ENCODE data around the gene FEN1. TPM values are rescaled to one million over a fixed set of nuclear protein-coding genes. Genes with fewer than 3 reads are reported as not detected.

Gene FEN1
- total RNA-seq, 2 experiments from 2014 or later = 74.7 to 75.9 TPM

GRCh38 chr11:61795459-61795858 lies 2.7 kb downstream of the FEN1 start:
- Mint-ChIP-seq H3K9me3 (no peaks in the 10 kb centered on the region), H3K27ac (no peak overlapping the region), H3K27me3 (ENCODE audit: low read depth) (no peaks in the 10 kb centered on the region), H3K36me3 (ENCODE audit: low read depth) (peaks cover 51% of the 10 kb centered on the region), H3K4me3 (peak overlapping the region; percentile 41), H3K4me1 (ENCODE audit: low read depth) (peaks cover 38% of the 10 kb centered on the region)
- intact Hi-C loops (cut with micrococcal nuclease) = loop anchor here (5.0 kb wide), 1 partner anchor 312 kb away; no protein-coding TSS in a partner anchor
- CTCF ChIA-PET = interaction anchor here (0.8 to 4.2 kb wide), 3 partner anchors 11 to 48 kb away, joined by 3 to 38 read pairs (median 21); no protein-coding TSS in a partner anchor
- DNase-seq = no peak

GRCh38 chr11:61795876-61796526 lies 3.3 kb downstream of the FEN1 start:
- no peak for DNase-seq
- Mint-ChIP-seq H3K36me3 (ENCODE audit: low read depth) (peaks cover 51% of the 10 kb centered on the region), H3K4me1 (ENCODE audit: low read depth) (peaks cover 37% of the 10 kb centered on the region), H3K27ac (no peak overlapping the region), H3K4me3 (no peak overlapping the region), H3K9me3 (no peaks in the 10 kb centered on the region), H3K27me3 (ENCODE audit: low read depth) (no peaks in the 10 kb centered on the region)
- intact Hi-C loops (cut with micrococcal nuclease) = loop anchor here (2.0 to 5.0 kb wide), 2 partner anchors 151 to 311 kb away; no protein-coding TSS in a partner anchor
- CTCF ChIA-PET = interaction anchor here (1.0 to 4.2 kb wide), 8 partner anchors 11 to 286 kb away, joined by 3 to 38 read pairs (median 14); no protein-coding TSS in a partner anchor

GRCh38 chr11:61797263-61797944 lies 4.7 kb downstream of the FEN1 start:
- intact Hi-C loops (cut with micrococcal nuclease) = loop anchor here (1.0 to 5.0 kb wide), 5 partner anchors 19 to 310 kb away; partner anchors contain the start of gene FADS3
- CTCF ChIA-PET = interaction anchor here (0.8 to 4.2 kb wide), 18 partner anchors 9 to 284 kb away, joined by 3 to 38 read pairs (median 4); no protein-coding TSS in a partner anchor
- H3K4me1 Mint-ChIP-seq (ENCODE audit: low read depth) = peaks cover 32% of the 10 kb centered on the region
- H3K9me3 Mint-ChIP-seq = no peaks in the 10 kb centered on the region
- H3K27me3 Mint-ChIP-seq (ENCODE audit: low read depth) = no peaks in the 10 kb centered on the region
- H3K27ac Mint-ChIP-seq = no peak overlapping the region
- peak; percentile 86 for DNase-seq
- no peak overlapping the region for H3K4me3 Mint-ChIP-seq
- H3K36me3 Mint-ChIP-seq (ENCODE audit: low read depth) = peaks cover 58% of the 10 kb centered on the region

DNA sequence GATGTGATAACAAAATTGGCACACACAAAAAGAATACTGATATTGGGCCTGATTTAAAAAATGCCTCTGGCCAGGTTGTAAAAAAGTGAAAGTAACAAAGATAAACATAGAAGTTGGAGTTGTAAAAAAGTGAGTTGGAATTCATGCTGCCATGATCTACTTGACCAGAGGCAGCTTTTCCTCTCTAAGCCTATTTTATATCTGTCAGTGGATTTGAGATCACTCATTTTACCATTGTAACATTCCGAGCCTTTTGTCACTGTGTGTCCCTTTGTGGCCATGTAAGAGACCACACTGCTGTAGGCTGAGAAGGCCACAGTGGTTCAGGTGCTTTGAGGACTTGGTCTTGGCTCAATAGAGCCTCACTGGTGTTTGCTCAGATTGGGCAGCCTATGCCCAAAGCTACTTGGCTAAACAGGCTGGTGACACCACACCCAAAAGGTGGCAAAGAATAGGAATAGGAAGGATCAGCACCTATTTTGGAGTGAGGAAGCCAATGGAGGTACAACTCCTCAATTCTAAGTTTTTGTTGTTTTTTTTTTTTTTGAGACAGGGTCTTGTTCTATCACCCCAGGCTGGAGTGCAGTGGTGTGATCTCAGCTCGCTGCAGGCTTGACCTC lies 7.1 kb downstream of the FEN1 start:
- no peaks in the 10 kb centered on the region for H3K9me3 Mint-ChIP-seq
- no peaks in the 10 kb centered on the region for H3K27me3 Mint-ChIP-seq (ENCODE audit: low read depth)
- no peak overlapping the region for H3K27ac Mint-ChIP-seq
- intact Hi-C loops (cut with micrococcal nuclease) = loop anchor here (5.0 kb wide), 1 partner anchor 308 kb away; no protein-coding TSS in a partner anchor
- DNase-seq = no peak
- peaks cover 26% of the 10 kb centered on the region for H3K4me1 Mint-ChIP-seq (ENCODE audit: low read depth)
- peaks cover 57% of the 10 kb centered on the region for H3K36me3 Mint-ChIP-seq (ENCODE audit: low read depth)
- CTCF ChIA-PET = no interaction called here
- no peak overlapping the region for H3K4me3 Mint-ChIP-seq

- Mint-ChIP-seq H3K4me1 (ENCODE audit: low read depth) (peaks cover 19% of the 10 kb centered on the region), H3K27me3 (ENCODE audit: low read depth) (no peaks in the 10 kb centered on the region), H3K4me3 (no peak overlapping the region), H3K9me3 (no peaks in the 10 kb centered on the region), H3K36me3 (ENCODE audit: low read depth) (peaks cover 50% of the 10 kb centered on the region), H3K27ac (no peak overlapping the region)
- intact Hi-C loops (cut with micrococcal nuclease) = no loop called here
- CTCF ChIA-PET = interaction anchor here (0.9 kb wide), 1 partner anchor 17 kb away, joined by 3 read pairs; no protein-coding TSS in a partner anchor
- DNase-seq = no peak
Measured at GRCh38 chr11:61800331-61801281, 7.9 kb downstream of the FEN1 start.

DNA sequence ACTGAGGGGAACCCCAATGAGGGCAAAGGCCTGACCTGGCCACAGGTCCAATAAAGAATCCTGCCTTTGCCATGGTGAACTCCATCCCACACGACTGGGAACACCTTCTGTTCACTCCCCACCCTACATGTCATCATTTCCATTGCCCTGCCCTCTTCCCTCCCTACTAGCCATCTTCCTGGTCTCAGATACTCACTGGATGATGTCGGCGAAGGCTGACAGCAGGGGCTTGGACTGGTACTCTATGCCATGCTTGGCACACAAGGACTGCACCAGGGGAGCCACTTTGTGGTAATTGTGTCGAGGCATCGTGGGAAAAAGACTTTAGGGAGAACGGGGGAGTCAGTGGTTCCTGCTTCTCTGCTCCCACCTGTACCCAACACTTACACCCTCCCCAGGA lies 9.9 kb downstream of the FEN1 start:
- Mint-ChIP-seq H3K4me1 (ENCODE audit: low read depth) (peaks cover 2% of the 10 kb centered on the region), H3K27me3 (ENCODE audit: low read depth) (no peaks in the 10 kb centered on the region), H3K36me3 (ENCODE audit: low read depth) (peaks cover 32% of the 10 kb centered on the region), H3K4me3 (no peak overlapping the region), H3K9me3 (no peaks in the 10 kb centered on the region), H3K27ac (no peak overlapping the region)
- intact Hi-C loops (cut with micrococcal nuclease) = no loop called here
- CTCF ChIA-PET = interaction anchor here (0.8 kb wide), 1 partner anchor 12 kb away, joined by 3 read pairs; no protein-coding TSS in a partner anchor
- DNase-seq = no peak

DNA sequence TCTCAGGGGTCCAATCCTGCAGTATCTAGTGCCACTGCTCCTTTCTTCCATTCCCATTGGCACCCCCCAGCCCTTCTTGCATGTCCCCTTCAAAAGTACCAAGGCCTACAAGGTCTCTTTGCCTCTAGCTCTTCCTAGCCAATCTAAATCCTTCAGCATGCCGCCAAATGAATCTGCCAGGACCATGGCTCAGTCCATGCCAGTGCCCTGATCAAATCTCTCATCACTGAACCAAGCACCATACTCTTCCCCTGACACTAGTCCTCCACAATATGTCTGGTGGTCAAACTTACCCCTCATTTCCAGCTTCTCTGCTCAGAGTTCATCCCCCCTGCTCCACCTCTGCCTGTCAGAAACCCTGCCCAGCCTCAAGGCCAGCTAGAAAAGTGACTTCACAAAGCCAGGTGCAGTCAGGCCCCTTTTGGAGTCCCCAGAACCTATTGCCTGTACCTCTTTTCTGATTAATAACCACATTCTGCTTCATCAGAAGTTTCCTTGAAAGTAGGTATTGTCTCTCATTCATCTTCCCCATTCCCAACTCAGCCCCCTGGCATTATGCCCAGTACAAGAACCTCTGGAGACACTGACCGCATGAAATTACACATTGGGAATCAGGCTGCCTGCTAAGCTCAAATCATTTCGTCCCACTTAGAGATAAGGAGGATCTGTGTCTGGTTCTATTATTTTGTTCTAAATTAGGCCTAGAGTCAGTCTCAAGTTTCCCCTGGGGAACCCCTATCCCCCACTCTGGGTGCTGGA lies 11.4 kb downstream of the FEN1 start:
- no peak for DNase-seq
- Mint-ChIP-seq H3K4me1 (ENCODE audit: low read depth) (no peaks in the 10 kb centered on the region), H3K27ac (no peak overlapping the region), H3K27me3 (ENCODE audit: low read depth) (no peaks in the 10 kb centered on the region), H3K4me3 (no peak overlapping the region), H3K9me3 (no peaks in the 10 kb centered on the region), H3K36me3 (ENCODE audit: low read depth) (peaks cover 25% of the 10 kb centered on the region)
- intact Hi-C loops (cut with micrococcal nuclease) = no loop called here
- CTCF ChIA-PET = no interaction called here

- Mint-ChIP-seq H3K4me1 (ENCODE audit: low read depth) (no peaks in the 10 kb centered on the region), H3K27me3 (ENCODE audit: low read depth) (no peaks in the 10 kb centered on the region), H3K4me3 (no peak overlapping the region), H3K9me3 (no peaks in the 10 kb centered on the region), H3K27ac (no peak overlapping the region), H3K36me3 (ENCODE audit: low read depth) (peaks cover 18% of the 10 kb centered on the region)
- DNase-seq = no peak
- intact Hi-C loops (cut with micrococcal nuclease) = no loop called here
- CTCF ChIA-PET = interaction anchor here (3.3 kb wide), 1 partner anchor 8 kb away, joined by 21 read pairs; no protein-coding TSS in a partner anchor
Measured at GRCh38 chr11:61805146-61805545, 12.4 kb downstream of the FEN1 start.

DNA sequence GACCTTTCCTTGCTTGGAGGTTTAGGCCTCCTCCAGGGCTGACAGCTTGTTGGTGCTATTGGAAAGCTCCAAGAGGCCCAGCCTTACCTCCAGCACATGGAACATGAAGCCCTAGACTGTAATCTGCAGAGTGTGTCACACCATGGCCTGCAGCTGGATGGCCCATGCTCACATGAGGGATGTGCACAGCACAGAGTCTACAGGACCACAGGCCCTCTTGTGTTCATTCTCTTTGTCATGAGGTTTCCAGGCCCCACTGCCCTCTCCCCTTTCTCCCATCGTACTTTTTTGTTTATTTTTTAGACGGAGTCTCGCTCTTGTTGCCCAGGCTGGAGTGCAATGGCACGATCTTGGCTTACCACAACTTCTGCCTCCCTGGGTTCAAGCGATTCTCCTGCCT lies 14.1 kb downstream of the FEN1 start:
- Mint-ChIP-seq H3K27me3 (ENCODE audit: low read depth) (no peaks in the 10 kb centered on the region), H3K4me3 (no peak overlapping the region), H3K9me3 (no peaks in the 10 kb centered on the region), H3K36me3 (ENCODE audit: low read depth) (peaks cover 21% of the 10 kb centered on the region), H3K4me1 (ENCODE audit: low read depth) (no peaks in the 10 kb centered on the region), H3K27ac (no peak overlapping the region)
- CTCF ChIA-PET = interaction anchor here (0.8 to 3.3 kb wide), 2 partner anchors 10 to 13 kb away, joined by 3 to 21 read pairs; no protein-coding TSS in a partner anchor
- intact Hi-C loops (cut with micrococcal nuclease) = no loop called here
- DNase-seq = no peak

- Mint-ChIP-seq H3K36me3 (ENCODE audit: low read depth) (peaks cover 18% of the 10 kb centered on the region), H3K27ac (no peak overlapping the region), H3K9me3 (no peaks in the 10 kb centered on the region)
Measured at GRCh38 chr11:61810671-61811175, 18.0 kb downstream of the FEN1 start.

GRCh38 chr11:61811831-61812230 lies 19.1 kb downstream of the FEN1 start:
- intact Hi-C loops (cut with micrococcal nuclease) = no loop called here
- no peak for DNase-seq
- peaks cover 18% of the 10 kb centered on the region for H3K36me3 Mint-ChIP-seq (ENCODE audit: low read depth)
- CTCF ChIA-PET = interaction anchor here (5.2 kb wide), 1 partner anchor 14 kb away, joined by 38 read pairs; no protein-coding TSS in a partner anchor
- H3K27me3 Mint-ChIP-seq (ENCODE audit: low read depth) = peaks cover 19% of the 10 kb centered on the region
- peaks cover 10% of the 10 kb centered on the region for H3K4me1 Mint-ChIP-seq (ENCODE audit: low read depth)
- H3K27ac Mint-ChIP-seq = no peak overlapping the region
- H3K4me3 Mint-ChIP-seq = no peak overlapping the region
- H3K9me3 Mint-ChIP-seq = no peaks in the 10 kb centered on the region

More at GRCh38 chr11:61810671-61811175, 18.0 kb downstream of the FEN1 start:
- intact Hi-C loops (cut with micrococcal nuclease) = no loop called here
- Mint-ChIP-seq H3K27me3 (ENCODE audit: low read depth) (peaks cover 13% of the 10 kb centered on the region), H3K4me1 (ENCODE audit: low read depth) (peaks cover 6% of the 10 kb centered on the region), H3K4me3 (no peak overlapping the region)
- CTCF ChIA-PET = no interaction called here
- no peak for DNase-seq
